T-helper 1 cell treated with Interleukin-12 subunit alpha and Interleukin-12 subunit beta and Interleukin-4 antibody, amounts not matched to agents 30 ng/mL and 1 ng/mL, for 36 hours (primary cell): Measurements from ENCODE around the gene GFRA1. TPM values are rescaled to one million over a fixed set of nuclear protein-coding genes. Genes with fewer than 3 reads are reported as not detected.

ENCODE experiments used
- intact Hi-C: fragments of 100-400 bp; cut with micrococcal nuclease; formaldehyde crosslinking; loops from one replicate; pipeline ENCODE4 v1.15.1; 2024
- total RNA-seq: library from RNA; stranded (reverse); gene quantifications from 2 replicates; pipeline ENCODE4 v1.2.3, GENCODE V29; 2022

GFRA1 gene
- total RNA-seq, 1 donor from 2014 or later = not detected

DNA sequence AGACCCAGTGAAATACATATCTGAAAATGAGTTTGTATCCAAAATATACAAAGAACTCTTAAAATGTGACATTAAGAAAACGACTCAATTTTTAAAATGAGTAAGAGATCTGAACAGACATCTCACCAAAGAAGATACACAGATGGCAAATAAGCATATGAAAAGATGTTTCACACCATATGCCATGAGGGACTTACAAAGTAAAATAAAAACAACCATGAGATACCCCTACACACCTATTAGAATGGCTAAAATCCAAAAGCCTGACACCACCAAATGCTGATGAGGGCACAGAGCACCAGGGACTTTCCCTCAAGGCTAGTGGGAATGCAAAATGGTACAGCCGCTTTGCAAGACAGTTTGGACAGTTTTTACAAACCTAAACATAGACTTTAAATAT is 27.9 kb downstream of the GFRA1 start:
- intact Hi-C loops = no loop called here

DNA sequence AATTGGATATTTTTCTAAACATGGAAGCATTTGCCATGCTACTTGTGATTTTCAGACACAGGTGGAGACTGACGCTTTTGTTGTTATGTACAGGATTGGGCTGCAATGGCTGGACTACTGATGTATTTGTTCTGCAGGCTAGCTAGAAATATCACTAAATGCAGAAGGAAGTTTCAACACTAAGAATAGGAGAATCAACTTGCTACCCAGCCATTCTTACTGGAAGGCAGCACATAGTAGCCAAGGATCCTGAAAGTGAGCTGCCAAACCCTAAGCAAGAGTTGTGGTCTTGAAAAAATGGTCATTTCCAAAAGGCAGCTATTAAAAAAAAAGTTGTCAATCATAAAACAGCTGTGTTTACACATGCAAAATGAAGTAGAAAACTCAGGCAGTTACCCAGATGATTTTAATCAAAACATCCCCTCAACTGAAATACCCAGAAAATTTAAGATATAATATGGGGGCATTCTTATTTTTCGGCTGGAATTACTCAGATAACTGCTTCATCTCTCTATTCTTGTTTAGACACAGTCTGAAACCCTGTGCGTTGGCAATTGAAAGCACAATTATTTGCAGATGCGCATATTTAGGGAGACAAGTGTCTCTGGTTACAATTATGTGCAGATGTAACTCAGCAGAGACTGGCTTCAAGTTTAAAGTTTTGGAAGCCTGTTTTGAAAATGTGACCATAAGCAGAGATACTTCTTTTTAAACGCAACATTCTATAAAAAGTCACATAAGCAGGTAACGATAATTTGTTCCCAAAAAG is 31.2 kb downstream of the GFRA1 start:
- intact Hi-C loops = no loop called here

DNA sequence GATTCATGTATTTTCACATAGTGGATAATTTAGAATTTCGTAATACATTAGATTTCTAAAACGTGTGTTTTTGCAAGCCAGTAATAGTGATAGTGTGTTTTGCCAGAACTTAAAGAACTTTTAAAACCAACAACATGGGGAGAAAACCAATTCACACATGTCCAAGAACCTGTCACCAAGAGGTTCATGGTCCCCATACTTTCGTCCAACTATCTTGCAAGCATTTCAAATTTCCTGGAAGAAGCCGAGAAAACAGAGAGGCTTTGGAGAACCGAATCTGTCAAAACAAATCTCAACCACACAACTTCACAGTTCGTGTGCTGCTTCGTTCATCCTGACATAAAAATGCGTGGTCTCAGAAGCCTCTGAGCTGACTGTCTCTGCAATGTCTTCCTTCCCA is 31.9 kb downstream of the GFRA1 start:
- intact Hi-C loops = no loop called here

DNA sequence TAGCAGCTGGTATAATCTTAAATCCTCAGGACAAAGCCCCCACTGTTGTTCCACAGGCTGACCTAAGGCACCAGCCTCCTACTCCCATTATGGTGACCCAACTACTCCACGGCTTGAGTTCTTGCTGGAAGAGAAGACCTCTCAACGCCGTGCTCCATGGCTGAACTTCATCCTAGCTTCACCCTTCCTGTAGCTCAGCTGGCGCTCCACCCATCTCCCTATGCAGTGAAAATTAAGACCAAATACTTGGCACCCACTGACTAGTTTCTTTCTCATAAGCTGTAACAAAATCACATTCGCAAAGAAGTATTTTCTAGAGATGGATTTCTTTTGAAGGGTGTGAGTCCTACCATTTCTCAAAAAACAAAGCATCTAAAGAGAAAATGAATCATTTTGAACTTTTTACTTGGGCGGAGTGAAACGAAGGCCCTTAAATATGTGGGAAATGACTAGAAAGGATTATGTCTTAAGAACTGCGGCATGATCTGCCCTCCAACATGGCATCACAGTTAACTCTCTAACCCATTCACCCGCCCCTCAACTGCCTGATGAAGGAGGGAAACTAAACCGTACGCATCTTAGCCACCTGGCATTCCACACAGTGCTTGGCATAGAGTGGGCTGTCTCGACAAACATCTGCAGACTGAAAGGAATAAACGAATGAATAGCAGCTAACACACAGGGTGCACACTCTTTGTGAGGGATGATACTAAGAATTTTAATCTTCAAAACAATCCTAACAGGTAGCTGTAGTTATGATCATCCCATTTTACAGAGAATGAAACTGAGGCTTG is 32.7 kb downstream of the GFRA1 start:
- intact Hi-C loops = no loop called here

DNA sequence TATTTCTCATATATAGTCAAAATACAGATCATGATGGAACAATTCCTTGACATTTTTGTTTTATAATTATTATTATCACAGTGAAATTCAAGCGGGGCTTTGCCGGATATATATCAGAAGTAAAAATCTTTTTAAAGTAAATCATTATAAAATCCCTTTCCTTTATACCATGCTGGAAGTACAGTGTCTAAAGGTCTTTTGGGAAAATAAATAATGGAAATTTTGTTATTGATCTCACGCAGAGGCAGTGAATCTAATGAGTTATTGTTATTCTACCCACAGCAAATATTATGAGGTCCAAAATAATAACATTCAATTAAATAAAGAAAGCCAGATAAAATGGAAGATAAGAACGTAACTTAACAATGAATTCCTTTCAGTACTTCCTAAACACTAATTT is 33.8 kb downstream of the GFRA1 start:
- intact Hi-C loops = no loop called here

DNA sequence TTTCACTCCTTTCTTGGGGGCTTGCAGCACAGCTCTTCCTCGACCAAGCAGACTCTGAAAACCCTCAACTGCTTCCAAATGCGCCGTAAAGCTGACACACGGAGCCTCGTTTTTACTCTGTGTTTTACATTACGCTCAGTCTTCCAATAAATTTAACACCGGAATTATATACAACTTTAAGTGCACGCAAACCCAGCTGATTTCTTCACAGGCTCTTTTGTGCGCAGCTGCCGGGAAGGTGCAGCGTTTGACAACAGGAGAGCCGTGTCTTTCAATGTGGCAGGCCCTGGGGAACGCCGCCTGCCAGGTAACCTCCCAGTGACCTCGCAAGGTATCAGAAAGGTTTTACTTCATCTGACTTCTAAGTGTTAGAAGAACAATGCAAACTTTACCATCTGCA is 35.0 kb downstream of the GFRA1 start:
- intact Hi-C loops = no loop called here

DNA sequence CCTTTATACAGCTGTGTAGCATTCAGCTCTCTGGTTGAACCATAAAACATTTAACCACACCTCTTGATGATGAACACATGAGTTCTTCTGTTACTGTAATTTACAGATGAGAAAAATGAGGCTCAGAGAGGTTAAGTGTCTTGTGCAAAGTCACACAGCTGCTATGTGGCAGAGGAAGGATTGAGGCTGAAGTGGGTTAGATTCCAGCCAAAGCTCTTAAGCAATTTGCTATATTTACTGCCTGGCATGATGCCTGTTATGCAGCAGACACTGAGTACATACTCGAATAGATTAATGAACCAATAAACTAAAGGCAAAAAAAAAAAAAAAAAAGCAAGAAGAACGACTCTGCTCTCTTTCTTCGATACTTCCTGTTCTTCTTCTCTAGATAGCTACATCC is 35.7 kb downstream of the GFRA1 start:
- intact Hi-C loops = no loop called here

DNA sequence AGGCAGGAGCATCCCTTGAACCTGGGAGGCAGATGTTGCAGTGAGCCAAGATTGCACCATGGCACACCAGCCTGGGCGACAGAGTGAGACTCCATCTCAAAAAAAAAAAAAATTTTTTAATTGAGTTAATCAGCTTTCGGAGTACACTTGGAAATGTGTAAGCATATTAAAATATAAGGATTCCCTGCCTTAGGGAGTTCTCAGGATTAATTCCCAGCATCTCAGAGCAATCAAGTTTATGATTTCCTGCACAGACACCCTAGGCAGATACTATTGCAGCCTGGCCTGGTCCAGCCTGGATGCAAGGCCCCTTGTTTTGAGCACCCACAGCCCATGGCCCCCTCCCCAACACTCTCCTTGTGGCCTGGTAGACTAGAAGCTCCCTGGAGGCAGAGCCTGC is 39.8 kb downstream of the GFRA1 start:
- intact Hi-C loops = no loop called here

DNA sequence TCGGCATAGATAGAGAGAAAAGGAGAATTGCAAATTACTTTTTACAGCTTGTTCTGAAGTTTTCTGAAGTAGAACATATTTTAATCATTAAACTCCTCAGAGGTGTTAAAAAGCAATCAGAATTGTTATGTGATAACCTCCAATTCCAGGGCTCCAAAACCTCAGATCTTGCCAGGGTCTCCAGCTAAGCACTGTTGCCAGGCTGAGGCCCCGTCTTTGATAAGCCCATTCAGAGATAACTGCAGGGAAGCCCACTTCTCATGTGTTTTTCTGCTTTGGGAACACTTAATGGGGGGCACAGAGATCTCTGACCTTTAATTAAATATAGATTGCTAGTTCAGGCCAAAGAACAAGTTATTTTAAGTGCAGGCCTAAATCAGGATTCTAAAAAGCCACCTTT is 40.4 kb downstream of the GFRA1 start:
- intact Hi-C loops = no loop called here

DNA sequence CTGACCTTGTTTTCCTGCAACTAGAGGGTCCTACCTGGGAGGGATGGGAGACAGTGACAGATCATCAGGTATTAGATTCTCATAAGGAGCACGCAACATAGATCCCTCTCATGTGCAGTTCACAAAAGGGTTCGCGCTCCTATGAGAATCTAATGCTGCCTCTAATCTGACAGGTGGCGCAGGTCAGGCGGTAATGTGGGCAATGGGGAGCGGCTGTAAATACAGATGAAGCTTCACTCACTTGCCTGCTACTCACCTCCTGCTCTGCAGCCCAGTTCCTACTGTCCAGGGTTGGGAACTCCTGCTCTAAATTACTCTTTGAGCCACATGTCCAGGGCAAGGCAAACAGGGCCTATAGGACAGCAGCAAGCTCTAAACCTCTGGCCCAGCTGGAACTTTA is 46.2 kb downstream of the GFRA1 start:
- intact Hi-C loops = no loop called here

DNA sequence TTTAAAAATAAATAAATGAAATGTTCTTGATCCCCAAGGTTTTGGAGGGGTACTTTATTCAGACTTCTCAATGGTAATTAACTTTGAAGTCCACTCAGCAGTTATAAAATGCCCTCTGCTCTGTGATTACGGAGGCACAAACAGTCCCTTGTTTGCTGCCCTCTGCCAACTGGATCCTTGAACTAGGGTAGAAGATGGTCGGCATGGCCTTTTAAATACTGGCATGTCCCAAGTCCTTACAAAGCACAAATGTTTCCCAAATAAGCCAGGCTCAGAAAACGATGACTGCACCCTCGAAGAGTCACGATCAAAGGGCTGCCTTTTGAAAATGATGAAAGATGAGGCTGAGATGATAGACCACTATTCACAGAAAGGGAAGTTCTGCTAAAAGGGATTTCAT is 47.0 kb downstream of the GFRA1 start:
- intact Hi-C loops = no loop called here

DNA sequence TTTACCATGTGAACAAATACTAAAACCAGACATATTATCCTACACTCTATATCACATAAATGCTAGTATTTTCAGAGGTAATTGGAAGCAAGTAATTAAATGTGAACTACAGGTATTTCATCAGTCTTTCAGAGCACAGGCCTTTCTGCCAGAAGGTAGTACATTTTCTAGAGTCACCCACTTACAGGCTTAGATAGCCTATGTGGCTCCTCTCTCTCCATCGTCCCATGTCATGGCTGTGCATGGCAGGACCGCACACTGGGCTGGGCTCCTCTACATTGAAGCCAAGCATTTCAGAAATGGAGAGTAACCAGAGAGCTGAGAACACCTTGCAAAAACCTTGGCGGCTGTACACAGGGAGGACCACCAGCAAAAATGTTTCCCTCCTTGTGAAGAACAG is 49.7 kb downstream of the GFRA1 start:
- intact Hi-C loops = no loop called here

DNA sequence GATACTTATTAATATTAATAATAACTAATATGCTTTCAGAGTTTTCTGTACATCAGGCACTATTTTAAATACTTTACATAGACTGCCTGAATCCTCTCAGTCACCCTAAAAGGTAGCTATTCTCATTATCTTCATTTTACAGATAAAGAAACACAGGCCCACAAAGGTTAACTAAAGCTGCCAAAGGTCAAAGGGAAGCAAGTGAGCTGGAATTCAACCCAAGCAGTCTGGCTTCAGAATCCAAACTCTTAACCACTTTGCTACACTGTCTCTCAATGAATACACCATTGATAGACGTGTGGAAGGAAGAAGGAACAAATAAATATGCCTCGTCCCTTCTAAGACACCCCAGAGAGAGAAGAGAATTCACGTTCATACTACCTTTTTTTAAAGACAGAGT is 52.0 kb downstream of the GFRA1 start:
- intact Hi-C loops = no loop called here

DNA sequence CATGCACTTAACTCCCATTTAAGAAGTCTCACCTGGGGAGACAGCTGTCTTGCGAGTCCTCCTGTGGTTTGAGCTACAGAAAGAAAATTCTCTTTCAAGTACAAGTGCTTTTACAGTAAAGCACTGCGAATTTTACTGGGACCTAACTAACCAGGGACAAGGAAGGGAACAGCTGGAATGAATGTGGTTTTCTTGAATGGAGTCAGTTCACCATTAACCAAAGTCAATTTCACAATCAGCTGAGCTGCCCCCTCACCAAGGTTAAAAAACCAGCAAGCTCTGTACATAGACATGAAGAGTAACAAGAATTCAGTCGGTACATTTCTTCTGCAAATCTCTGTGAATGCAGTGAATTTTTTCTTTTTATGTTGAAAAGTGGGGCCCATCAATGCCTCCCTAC is 56.3 kb downstream of the GFRA1 start:
- intact Hi-C loops = no loop called here

DNA sequence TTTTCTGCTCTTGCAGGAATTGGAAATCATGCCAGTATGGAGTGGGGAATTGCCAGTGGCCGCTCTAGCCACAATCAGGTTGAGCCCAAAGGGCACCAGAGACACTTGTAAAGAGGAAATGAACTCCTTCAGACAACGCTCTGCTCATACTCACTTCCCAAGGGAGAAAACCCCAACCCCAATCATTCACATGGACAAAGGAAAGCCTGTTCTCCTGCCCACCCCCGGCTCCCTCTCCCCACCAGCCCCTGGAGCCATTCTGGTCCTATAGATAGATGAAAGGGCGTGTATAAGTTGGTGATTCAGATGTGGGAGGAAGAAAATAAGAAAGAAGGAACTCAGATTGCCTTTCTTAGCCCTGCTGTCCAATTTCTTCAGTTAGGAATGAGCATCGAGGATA is 57.4 kb downstream of the GFRA1 start:
- intact Hi-C loops = no loop called here

DNA sequence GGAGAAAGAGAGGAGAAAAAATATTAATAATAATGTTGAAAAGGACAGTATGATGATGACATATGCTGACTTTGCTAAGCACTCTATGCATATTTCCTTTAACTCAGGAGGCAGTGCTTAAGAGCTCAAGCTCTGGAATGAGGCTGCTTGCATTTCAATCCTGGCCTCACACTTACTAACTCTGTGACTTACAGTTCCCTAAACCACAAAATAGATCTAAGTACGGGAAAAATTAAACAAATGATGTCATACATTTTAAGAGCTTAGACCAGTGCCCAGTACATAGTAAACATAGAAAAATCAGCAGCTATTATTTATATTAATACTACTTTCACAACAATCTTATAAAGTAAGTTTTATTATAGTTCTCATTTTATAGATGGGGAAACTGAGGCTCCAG is 61.3 kb downstream of the GFRA1 start:
- intact Hi-C loops = no loop called here

DNA sequence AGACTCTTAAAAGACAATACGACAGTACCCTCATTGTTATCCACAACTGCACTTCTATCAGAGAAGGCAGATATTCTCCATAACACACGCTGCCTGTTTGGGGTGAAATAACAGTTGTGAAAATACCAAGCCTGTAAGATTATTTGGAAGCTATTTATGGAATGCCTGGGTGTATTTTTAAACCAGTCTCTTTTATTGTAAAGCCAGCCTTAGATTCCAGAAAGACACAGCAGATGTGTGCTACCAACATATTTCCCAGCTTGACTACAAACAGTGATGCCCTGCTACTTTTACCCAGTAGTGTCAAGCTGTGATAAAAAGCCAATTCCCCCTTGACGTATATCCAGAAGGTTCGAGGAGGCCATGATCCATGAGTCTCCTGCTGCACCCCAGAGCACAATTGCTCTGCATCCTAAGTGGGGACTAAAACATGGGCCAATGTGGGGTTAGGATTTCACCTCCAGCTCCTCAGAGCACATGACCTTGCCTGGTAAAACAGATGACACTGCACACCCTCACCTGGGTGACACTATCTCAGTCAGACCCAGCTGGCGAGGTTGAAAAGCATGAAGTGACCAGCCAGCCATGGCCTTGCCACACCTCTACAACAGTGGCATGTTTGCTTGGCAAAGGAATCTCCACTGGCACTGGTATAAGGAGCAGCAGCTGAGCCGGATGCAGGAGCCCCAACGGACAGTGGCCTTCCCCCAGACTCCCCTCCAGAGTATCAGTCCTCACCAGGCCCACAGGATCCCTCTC is 62.2 kb downstream of the GFRA1 start:
- intact Hi-C loops = no loop called here

DNA sequence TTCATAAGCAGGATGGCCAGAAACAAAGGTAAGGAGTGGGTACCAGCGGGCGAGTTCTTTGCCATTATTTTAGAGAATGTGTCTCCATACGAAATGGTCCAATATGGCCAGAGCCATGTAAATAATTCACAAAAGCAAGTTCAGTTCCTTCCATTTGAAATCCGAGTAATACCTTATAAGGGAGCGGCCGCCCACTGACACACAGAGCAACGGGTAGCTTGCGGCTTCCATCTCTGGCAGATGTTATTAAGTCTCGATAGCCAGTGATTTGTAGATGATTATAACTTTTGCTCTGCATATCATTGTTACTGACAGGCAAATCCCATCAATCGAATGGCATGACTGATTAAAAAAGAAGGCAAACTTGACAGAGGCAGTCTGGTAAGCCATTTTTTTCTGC is 63.2 kb downstream of the GFRA1 start:
- intact Hi-C loops = no loop called here

DNA sequence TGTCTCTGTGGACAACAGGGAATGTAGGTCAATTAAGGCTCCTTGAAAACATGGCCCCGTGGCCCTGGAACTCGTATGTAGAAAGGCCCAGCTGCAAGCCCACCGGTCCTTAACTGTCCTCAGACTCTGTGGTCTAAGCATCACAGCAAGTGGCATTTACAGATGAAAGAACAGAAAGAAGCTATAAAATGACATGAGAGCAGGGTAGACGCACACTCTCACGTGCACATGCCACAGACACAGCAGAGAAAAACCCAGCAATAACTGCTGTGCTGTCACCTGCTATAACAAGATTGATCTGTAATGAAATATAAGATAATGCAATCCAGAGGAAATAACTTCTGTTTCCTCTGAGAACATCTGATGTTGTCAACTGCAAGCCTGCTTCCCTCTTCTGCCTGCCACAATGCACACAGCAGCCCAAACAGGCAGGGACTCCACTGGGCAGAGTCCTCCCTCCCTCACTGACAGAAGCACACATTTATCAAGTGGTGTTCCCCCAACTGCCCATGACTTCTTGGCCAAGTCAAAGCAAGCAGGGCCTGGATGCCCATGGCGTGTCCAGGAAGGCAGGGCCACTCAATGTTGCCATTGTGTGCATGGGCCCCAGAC is 63.9 kb downstream of the GFRA1 start:
- intact Hi-C loops = no loop called here

DNA sequence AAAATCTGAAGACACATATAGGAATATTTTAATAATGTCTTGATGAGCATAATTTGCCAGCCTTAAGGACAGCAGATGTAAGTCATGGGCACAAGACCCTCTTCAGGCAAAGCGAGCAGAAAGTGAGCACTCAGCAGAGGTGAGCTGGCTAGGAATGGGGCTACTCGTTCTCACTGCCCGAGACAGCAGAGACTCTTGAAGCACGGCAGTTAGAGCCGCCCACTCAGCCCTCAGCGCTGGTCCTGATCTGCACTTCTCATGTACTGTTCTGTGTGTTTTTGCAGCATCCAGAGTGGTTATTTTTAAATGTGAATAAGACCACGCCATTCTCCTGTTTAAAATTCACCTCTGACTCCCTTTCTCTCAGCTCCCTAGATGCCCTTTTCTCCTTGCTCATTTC is 65.3 kb downstream of the GFRA1 start:
- intact Hi-C loops = no loop called here

DNA sequence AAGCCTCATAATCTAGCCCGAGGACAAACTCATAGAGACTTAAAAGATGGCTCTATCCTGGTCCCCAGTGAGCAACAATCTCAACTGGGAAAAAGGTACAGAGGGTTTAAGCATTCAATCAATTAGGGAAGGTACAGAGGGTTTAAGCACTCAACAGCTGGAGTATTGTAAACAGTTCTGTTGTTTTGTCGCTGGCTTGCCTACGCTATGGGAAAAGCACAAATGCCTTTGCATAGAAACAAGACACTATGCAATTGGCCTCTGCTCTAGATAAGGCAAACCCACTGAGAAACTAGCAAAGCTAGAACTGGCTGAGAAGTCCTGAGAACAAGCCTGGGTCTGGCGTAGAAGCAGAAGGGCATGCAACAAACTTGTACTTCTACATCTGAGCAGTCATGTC is 69.3 kb downstream of the GFRA1 start:
- intact Hi-C loops = no loop called here
